HTR-8/SVneo (cell line): Measurements from ENCODE around the gene CPED1.
A peak's percentile ranks its signal among the peaks of the same experiment; 100 is the strongest.

Source experiments
- DNase-seq: peaks from one replicate; pipeline ENCODE4 v3.0.0; 2011; ENCODE audit warnings: low spot score, mixed read lengths; ENCODE audit not compliant: insufficient read length
- FAIRE-seq: peaks from 2 replicates; lab custom pipeline; 2011; peaks lifted over from hg19 to GRCh38; lab: Jason Lieb, UNC

Gene CPED1

DNA sequence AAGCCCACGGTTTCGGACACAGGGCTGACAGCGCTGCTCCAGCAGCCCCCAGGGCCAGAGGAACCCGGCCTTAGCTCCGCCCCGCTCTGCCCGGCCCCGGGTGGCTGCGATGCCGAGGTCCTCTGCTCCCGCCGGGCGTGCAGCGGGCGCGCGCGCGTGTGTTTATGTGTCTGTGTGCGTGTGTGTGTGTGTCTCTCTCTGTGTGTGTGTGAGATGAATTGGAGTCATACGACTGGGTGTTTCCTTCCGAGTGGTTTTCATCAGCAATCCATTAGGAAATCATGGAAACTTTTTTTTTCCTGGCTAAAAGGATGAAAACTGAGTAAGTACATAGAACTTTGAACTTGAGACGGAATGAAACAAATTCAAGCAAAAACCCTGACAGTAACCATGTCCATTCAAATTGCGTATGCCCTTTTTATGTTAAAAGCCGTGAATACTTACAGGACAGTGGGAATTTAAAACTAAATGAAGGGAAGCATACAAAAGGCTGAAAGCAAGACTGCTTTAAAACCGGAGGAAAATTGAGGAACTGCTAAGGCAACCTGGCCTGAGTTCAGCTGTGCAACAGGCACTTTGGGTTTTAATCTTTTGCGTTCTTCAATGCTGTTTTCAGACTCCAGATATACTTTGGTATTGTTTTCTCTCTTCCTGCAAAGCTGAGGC is at the start of gene CPED1:
CPED1 (plus strand) TSS at position 121 of the 666 bp plus-strand sequence. CDS start 911 bp downstream, outside the sequence.
- FAIRE-seq (peak; percentile 63), DNase-seq (no peak)

DNA sequence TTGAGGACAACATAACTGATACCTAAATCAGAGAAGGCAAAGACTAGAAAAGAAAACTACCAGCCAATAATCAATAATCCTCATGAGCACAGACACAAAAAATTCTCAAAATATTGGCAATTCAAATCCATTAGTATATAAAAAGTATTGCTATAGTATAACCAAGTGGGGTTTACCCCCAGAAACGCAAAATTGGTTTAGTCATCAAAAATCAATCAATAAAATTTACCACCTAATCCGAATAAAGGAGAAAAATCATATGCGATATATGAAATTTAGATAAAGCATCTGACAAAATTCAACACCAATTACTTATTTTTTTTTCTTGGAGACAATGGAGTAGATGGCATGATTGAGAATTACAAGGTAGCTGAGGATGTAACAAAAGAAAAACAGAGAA is 49.2 kb upstream of the CPED1 start:
- no peak for DNase-seq
- FAIRE-seq, result no peak

DNA sequence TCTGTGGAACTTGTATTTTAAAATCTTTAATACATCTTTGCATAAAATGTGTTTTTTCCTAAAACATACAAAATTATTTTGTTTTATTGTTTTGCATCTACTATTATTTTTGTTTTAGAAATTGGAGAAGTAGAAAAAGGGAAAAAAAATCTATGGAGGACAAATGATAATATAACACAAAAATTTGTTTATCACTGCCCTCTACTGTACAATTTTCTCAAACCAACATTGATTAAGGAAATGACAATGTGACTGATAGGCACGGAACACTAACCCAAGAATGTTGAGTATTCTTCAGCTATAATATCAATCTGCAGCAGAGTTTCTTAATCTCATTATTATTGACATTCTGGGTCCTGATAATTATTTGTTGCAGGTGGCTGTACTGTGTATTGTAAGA is 47.4 kb upstream of the CPED1 start:
- no peak for FAIRE-seq

DNA sequence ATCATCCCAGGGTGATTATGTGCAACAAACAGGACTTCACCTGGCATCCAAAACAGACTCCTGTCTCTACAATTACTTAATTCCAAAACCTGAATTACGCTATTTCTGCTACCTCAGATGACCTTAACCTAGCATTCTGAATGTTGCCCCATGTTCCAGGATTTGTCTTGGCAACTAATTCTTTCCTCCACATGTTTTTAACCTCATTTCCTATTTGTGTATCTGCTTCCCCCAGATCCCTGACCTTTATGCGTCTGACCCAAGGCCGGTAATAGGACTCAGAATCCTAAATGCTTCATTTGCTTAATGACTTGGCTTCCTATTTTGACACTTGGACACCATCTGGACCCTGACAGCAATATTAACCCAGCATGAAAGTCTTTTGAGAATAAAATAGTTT is 46.7 kb upstream of the CPED1 start:
- FAIRE-seq (no peak), DNase-seq (no peak)

More for the DNA sequence above, 47.4 kb upstream of the CPED1 start:
- DNase-seq, result no peak

DNA sequence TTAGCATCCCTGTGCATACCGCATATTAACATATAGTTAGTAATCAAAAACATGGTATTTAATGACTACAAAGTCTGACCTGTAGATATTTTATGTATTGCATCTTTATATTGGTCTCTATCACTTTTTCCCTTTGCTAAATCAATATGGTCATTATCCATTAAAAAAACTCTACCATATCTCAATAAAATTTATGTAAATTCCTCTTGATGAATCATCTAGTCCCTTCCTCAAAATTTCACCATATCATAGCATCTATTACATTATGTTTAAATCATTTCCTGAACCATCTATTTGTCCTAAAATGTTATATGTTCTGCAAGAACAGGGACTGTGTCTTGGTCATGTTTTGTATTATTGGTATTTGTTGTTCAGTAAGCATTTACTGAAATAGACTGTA is 45.6 kb upstream of the CPED1 start:
- FAIRE-seq (no peak), DNase-seq (no peak)

DNA sequence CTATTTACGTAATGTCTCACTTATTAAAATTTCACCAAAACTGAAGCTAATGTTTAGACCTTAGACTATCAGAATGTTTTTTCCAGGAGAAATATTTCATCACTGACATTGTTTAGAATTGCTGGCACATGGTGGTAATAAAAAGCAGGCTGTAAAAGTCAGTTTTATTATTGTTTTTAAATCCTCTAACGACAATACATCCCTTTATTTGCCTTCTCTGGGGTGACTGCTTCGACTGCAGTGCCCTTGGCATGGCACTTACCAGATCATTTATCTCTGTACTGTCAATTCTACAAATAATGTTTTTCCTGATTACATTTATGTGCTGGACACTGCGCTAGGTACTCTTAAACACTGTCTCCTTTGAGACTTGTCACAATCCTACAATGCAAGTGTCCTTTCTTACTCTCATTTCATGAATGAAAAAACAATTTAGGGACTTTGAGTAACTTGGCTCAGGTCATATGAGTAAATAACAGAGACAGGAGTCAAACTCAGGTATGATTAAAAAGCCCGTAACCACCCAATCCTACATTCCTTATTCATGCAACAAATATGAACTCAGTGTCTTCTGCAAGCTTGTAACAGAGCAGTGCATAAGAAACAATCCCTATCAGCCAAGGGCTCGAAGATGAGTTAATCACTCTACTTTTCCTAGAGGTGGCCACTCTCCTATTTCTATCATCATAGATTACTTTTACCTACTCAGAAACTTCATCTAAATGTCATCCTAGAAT is 43.5 kb upstream of the CPED1 start:
- DNase-seq (no peak), FAIRE-seq (no peak)

DNA sequence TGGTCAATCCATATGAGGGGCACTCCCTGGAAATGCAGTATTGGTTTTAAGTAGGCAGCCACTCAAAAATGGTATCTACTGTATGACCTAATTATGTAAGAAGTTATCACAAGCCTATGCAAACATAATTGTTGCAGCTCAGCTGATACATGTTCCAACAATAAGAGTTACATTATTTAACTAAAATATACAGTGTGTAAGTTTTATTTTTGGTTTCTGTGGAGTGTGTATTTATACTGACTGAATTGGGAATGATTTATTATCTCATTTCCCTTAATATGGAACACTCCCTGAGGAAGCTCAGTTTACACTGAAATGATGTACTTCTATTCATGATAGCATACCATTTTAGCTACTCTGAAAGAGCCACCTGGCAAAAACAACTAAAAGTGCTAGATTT is 40.5 kb upstream of the CPED1 start:
- DNase-seq, result no peak
- no peak for FAIRE-seq

DNA sequence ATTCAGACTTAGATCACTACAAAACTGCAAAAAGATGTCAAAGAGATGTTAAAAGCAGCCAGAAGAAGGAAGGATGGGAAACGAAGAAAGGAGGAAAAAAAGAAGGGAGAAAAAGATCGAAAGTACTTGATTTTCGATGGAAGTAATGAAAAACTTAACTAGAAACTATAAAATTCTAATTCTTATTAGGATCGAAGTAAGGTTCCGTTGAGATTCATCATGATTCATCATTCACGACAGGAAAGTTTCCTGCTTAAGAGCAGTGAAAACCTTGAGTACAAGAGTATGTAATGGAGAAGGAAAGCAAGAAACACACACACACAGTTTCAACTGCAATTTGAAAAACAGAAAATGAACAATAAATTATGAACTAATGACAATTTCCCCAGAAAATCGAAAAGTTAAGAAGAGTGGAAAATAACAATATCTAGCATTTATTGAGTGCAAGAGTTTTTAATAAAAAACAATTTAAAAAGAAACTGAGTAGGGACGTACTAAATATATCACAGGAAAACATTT is 39.1 kb upstream of the CPED1 start:
- FAIRE-seq (no peak), DNase-seq (no peak)

DNA sequence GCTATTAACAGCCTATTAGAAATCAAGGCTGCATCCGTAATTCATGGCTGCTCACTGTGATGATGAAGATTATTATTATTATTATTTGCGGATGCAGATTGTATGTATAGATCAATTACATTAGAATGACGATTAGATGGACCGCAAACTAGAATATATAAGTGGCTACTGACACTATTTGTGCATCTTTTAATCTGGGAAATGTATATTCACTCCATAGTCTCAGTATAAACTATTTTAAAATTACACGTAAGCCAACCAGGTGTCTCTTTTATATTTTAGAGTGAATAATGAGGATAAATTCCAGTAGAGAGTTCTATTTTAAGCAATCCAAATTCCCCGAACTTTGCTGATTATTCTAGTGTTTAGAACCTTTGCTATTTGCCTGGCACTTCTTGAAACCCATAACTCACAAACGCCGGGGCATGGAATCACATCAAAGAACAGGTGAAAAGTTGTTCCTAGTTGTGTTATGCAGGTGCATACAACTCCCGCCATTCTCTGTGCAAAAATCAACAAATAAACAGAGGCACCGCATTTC is 38.4 kb upstream of the CPED1 start:
- FAIRE-seq (no peak), DNase-seq (no peak)

DNA sequence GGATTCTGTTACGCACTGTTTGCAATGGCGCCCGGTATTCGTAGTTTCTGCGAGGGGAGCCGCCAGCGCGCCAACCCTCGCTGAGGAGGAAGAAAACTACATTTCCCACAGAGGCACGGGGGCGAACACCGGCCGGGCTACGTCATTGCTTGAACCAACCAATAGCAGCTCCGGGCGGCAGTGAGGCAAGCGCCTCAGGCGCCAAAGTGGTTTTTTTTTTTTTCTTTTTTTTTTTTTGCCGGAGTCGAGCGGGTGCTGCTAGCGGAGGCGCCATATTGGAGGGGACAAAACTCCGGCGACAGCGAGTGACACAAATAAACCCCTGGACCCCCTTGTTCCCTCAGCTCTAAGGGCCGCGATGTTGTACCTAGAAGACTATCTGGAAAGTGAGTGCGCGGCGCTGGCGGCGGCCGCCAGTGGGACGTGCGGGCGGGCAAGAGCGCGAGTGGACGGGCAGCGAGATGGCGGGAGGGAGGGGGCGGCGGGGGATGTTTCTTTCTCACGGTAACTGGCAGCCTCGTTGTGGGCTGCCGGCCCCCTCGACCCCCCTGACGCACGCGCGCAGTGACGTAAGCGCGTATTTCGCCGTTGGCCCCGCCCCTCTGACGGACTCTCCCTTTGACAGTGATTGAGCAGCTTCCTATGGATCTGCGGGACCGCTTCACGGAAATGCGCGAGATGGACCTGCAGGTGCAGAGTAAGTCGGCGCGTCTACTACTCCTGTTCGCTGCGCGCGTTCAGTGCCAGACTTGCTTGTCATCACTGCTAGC is 37.8 kb upstream of the CPED1 start, which contains the start of gene ING3:
ING3 (plus strand) TSS at position 239 of the 770 bp plus-strand sequence; CDS start at position 359, 120 bp downstream.
- DNase-seq (peak; percentile 77), FAIRE-seq (peak; percentile 36)

DNA sequence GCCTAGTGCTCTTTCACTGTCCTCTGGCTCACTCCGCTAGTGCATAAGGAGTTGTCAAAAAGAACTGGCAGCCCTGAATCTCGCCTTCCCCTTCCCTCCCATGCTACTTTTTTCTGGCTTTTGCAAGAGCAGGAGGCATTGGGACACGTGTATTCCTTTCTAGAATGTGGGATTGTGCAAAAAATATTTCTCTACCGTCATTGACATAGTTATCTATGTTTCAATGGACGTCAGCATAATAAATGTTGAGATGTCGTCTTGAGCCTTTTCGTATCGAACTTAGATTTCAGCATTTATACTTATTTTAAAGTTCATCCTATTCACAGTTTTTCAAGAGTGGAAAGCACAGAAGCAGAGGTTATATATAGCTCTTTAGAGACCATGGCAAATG is 37.2 kb upstream of the CPED1 start:
- FAIRE-seq, result no peak
- no peak for DNase-seq

DNA sequence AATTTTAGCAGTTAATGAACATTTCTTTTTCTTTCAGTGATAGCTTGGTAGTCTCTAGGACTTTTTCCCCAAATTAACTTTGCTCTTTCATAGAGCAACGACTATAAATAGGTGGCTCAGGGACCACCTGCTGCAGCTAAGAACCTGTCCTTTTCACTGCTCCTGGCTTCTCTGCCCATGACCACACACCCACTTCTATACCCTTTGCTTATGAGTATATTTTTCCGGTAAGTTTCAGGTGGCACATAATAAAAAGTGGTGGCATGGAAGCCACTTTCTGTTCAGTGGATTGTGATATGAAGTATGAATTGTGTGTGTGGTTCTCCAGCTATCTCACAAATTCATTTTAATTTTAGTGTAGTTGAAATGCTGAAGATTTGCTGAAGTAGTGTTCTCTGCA is 36.7 kb upstream of the CPED1 start:
- FAIRE-seq (no peak), DNase-seq (no peak)

DNA sequence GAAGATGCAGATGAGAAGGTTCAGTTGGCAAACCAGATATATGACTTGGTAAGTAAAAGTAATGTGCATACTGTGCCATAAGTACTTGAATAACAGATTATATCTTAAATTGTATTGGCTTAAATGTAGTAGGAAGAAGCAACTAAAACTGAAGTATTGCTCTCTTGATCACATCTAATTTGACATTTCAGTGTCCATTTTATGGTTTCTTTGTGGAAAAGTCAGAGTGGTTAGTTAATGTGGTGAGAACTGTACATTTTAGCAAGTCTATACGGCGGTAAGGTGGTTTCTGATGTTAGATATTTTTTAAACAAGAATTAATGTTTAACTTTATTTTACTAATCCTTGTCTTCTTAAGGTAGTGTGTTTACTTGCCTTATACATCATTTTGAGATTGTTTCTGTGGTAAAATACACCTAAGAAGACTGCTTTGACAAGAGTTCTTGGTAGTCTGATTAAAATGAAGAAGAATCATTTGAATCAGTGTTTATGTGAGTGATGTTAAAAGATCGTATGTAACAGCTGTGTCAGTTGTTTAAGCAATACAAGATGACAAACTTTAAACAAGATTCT is 32.8 kb upstream of the CPED1 start:
- no peak for FAIRE-seq
- DNase-seq, result no peak

DNA sequence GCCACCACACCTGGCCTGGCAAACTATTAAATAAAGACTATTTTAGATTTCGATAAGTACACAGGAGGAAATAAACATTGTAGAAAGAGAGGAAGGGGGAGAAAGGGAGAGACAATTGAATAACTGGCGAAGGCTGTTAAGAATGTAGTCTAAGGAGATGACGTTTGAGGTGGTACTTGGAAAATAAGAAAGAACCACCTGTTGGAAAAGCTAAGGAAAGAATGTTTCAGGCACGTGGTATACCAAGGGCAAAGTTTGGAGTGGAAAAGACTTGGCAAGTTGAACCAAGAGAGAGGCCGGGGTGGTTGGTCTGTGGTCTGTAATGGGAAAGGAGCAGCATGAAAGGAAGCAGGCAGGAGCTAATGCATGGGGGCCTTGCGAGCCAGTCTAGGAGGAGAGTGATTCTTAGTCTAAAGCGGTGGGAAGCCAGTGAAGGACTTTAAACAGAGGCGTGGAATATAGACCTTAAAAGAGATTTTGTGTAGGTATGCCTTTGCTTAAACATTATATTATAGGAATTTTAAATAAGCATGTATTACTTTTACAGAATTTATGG is 28.5 kb upstream of the CPED1 start:
- DNase-seq, result no peak
- FAIRE-seq, result no peak

DNA sequence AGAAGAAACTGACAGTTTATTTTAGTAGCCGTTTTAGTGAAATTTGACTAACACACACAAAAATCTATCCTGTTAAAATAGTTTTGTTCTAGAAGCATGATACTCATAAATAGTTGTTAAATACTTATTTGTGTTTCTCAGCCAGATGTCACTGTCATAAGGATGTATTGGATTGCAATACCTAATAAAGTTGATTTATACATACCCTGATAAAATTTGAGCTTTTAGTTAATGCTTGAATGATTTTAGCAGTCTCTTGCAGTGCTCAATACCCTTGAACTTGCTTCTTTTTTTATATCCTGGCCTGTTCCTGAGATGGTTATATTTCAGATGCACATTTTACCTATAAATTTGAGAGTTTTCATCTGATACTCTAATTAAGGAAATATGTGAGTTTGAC is 27.8 kb upstream of the CPED1 start:
- FAIRE-seq (no peak), DNase-seq (no peak)

DNA sequence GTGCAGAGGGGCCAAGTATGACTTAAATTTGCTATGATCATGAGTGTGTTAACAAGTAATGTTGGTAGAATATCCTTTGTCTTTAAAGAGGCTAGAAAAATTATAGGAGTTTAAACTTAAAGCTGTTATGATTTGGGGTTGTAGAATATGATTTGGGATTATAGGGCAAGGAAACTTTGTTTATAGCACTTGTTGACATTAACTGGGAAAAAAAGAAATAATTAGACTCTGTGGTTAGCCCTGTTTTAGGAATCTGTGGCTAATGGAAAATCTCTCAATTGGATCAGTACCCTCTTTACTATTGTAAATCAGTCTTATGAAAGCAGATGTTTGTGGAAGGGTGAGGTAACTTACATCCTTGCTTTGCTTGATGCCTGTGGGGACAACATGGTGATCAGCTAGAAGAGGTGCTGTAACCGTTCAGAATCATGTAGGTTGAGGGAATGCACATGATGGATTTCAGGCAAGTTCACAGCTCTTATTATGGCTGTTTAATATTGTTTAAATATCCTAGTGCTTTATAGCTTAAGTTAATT is 26.8 kb upstream of the CPED1 start:
- DNase-seq (no peak), FAIRE-seq (no peak)

DNA sequence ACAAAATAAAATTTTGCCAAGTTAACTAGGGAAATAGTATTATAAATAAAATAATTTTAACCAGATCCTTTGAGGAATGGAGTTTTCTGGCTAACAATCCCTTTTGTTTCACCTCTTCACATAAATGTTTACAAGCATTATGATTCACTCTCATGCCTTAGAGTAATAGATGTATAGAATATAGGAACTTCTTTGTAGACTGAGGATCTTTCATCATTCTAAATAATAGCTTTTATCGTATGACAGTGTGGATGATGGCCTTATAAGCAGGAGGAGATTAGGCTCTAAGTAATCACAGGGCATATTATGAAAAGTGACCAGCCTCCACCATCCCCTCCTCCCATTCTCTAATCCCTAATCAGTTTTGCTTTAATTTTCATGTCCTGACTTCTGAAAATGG is 24.4 kb upstream of the CPED1 start:
- FAIRE-seq (no peak), DNase-seq (no peak)

DNA sequence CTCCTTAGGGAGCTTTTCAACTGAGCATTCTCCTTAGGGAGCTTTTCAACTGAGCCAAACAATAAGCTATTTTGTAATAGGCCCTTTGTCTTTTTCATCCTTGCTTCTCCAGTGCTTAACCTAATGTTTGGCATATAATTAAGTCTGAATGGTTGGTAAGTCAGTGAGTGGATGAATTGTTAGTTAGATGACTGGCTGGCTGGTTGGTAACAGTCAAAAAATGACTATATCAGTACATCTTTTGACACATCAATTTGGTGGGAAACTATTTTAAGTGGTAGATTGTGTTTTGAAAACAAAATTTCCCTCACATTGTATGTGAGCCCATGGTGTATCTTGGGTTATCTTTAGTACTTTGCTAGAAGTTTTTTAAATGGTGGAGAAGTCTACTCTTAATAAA is 21.6 kb upstream of the CPED1 start:
- FAIRE-seq, result no peak
- no peak for DNase-seq

DNA sequence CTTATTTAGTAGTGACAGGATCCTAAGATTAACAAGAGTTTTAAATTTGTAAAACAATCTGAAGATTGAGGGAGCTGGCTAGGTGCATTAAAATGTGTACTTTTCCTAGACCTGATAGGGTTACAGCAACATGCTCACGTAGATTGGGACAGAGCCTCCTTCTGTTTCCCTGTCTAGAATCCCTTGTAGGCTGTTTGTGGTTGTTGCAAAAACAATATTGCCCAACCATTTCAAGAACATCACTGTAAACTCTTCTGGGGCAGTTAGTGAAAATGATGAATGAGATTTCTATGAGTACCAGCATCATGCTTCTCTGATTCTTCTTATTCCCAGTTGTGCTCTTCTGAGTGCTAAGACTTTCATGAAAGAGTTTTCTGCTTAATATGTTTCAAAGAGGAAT is 14.7 kb upstream of the CPED1 start:
- FAIRE-seq (no peak), DNase-seq (no peak)
